Mesothelial cell of epicardium (in vitro differentiated cells): ENCODE data around the gene MNDA. TPM values are rescaled to one million over a fixed set of nuclear protein-coding genes. Genes with fewer than 3 reads are reported as not detected.

Experiments
- DNase-seq, 2 experiments: peaks; one replicate each; pipeline ENCODE4 v3.0.0; 2021; ENCODE audit warnings: low spot score in 2 of 2; ENCODE audit not compliant: unreplicated experiment in 2 of 2
- H3K27ac Mint-ChIP-seq: 2 replicates; pipeline ENCODE4 v1.8.0; 2021; ENCODE audit warnings: mixed read lengths
- H3K27me3 Mint-ChIP-seq: 2 replicates; pipeline ENCODE4 v1.8.0; 2021; ENCODE audit warnings: low read depth, mixed read lengths
- H3K36me3 Mint-ChIP-seq: 2 replicates; pipeline ENCODE4 v1.8.0; 2021; ENCODE audit warnings: mixed read lengths
- H3K4me1 Mint-ChIP-seq: 2 replicates; pipeline ENCODE4 v1.8.0; 2021; ENCODE audit warnings: mixed read lengths
- H3K4me3 Mint-ChIP-seq: 2 replicates; pipeline ENCODE4 v1.8.0; 2021; ENCODE audit warnings: mild to moderate bottlenecking, moderate library complexity, mixed read lengths
- H3K9me3 Mint-ChIP-seq: 2 replicates; pipeline ENCODE4 v1.8.0; 2021; ENCODE audit warnings: mixed read lengths
- total RNA-seq: library from RNA; stranded (reverse); gene quantifications from 3 replicates; pipeline ENCODE4 v1.2.1, GENCODE V29; 2021
- TF ChIP-seq, protein P1 (sequence below): fragments of 200-600 bp; sonication (generic); IDR thresholded peaks from one replicate; pipeline ENCODE4 v1.5.0; 2021; ENCODE audit warnings: antibody characterized with exemption; ENCODE audit not compliant: unreplicated experiment

MNDA gene
- total RNA-seq = not detected in 3 replicates

DNA sequence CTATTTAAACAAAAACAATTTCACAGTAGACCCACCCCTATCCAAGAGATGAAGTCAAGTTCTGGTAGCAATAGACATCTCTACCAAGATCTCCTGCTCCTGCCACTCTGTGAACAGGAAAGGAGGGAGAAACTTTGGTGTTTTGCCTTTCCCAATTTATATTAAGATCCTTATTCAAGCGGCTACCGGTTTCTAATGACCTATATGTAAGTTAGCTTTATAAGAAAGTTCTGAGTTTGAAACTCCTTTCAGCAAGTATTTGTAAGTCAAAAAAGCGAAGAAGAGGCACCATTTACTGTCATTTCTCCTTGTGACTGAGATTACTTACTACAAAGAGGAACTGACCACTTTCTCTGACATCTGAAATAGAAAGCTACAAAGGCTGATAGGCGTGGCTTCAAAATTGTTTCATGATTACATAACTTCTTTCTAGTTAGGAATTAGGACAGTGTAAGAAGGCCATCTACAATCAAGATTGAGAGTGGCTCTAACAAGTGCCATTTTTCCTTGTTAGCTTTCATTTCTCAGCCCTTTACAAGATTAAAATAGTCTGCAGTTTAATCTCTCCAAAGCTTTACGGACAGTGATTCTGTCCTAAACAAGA is at the start of gene MNDA:
TSS of gene MNDA (plus strand) at position 448 of the 604 bp plus-strand sequence. CDS start 10,803 bp downstream, outside the sequence.
- Mint-ChIP-seq H3K27ac (no peak within 1 kb of the TSS), H3K9me3 (peaks cover 29% of the 10 kb centered on the region), H3K4me1 (no peaks in the 10 kb centered on the region), H3K27me3 (no peaks in the 10 kb centered on the region), H3K4me3 (no peak within 1 kb of the TSS), H3K36me3 (no peaks in the 10 kb centered on the region)
- no peak for DNase-seq
- TF ChIP-seq, protein P1, sequence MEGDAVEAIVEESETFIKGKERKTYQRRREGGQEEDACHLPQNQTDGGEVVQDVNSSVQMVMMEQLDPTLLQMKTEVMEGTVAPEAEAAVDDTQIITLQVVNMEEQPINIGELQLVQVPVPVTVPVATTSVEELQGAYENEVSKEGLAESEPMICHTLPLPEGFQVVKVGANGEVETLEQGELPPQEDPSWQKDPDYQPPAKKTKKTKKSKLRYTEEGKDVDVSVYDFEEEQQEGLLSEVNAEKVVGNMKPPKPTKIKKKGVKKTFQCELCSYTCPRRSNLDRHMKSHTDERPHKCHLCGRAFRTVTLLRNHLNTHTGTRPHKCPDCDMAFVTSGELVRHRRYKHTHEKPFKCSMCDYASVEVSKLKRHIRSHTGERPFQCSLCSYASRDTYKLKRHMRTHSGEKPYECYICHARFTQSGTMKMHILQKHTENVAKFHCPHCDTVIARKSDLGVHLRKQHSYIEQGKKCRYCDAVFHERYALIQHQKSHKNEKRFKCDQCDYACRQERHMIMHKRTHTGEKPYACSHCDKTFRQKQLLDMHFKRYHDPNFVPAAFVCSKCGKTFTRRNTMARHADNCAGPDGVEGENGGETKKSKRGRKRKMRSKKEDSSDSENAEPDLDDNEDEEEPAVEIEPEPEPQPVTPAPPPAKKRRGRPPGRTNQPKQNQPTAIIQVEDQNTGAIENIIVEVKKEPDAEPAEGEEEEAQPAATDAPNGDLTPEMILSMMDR = no peak

DNA sequence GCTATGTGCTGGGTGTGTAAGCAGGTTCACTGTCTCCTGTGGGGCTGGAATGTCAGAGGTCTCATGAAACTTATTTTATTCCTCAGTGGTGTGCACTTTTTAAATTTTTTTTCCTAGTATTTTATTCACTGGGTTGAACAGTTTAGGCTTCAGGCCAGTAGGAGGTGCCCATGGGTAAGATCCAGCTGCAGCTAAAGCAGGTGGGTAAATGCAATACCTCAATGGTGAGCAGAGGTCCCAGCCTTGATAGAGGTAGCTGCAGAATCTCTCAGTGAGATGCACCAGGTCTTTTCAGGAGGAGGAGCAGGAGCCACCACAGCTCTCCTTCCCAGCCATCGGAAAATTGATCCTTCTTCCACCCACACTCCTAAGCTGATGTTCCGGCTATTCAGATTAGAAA is 37.5 kb upstream of the MNDA start:
- TF ChIP-seq, protein P1 = no peak
- H3K36me3 Mint-ChIP-seq = no peaks in the 10 kb centered on the region
- no peak overlapping the region for H3K27ac Mint-ChIP-seq
- DNase-seq = no peak
- no peaks in the 10 kb centered on the region for H3K4me1 Mint-ChIP-seq
- peaks cover 7% of the 10 kb centered on the region for H3K27me3 Mint-ChIP-seq
- H3K4me3 Mint-ChIP-seq = no peak overlapping the region
- H3K9me3 Mint-ChIP-seq = peaks cover 10% of the 10 kb centered on the region

DNA sequence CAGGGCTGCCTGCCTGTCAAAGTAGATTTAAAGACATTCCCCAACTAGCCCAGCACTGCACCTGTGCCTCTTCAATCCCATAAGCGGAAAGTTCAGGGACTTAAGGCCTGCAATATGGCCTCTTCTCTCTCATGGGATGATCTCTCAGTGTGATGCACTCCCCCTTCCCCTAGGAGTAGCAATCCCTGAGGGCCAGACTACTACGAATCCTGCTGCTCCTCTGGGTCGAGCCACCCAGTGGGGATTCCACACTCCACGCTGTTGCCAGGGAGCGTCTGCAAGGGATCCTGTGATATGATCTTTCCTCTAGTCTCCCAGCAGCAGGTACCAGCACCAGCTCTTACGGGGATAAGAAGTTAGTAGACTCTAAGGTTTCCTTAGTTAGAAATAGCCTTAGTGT is 36.9 kb upstream of the MNDA start:
- Mint-ChIP-seq H3K9me3 (peaks cover 6% of the 10 kb centered on the region), H3K27me3 (peaks cover 7% of the 10 kb centered on the region), H3K36me3 (no peaks in the 10 kb centered on the region), H3K4me3 (no peak overlapping the region), H3K27ac (no peak overlapping the region), H3K4me1 (no peaks in the 10 kb centered on the region)
- DNase-seq = no peak
- TF ChIP-seq, protein P1 = no peak

DNA sequence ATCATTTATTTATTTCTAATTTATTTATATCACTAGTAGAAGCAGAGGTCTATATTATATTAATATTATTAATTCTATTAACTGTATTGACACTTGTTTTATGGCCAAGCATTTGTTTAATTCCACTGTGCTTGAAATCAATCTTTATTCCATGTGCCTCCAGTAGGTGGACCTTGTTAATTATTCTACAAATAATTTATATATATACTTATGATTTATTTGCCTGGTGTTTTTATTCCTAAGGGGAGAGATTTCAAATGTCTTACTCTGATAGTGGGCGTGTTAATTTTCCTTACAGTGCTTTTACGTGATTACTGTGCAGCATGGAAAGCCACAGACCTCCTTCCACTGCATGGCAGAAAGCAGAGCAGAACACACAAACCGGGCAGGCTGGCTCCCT is 32.6 kb upstream of the MNDA start:
- Mint-ChIP-seq H3K4me1 (no peaks in the 10 kb centered on the region), H3K4me3 (no peak overlapping the region), H3K36me3 (no peaks in the 10 kb centered on the region), H3K27ac (no peak overlapping the region), H3K9me3 (no peaks in the 10 kb centered on the region), H3K27me3 (peaks cover 16% of the 10 kb centered on the region)
- no peak for DNase-seq
- TF ChIP-seq, protein P1 = peak; percentile 27

DNA sequence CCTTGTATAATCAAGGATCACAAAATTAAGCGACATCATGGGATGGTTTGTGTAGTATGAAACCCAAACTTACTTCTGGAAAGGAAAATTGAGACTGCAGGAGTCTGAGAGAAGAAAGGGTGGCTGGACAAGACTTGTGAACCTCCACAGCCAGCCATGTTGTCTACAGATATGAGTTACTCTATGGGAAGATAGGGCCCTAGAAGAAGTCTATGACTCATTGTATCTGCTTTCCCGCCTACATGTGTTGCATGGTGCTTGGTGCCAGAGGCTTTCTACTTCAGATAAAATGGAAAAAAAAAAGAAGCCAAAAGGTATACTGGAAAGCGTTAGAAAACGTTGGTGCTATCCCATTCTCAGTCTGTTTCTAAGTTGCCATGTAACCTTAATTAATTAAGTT is 31.5 kb upstream of the MNDA start:
- no peak for DNase-seq
- H3K27me3 Mint-ChIP-seq = peaks cover 20% of the 10 kb centered on the region
- TF ChIP-seq, protein P1 = no peak
- H3K4me1 Mint-ChIP-seq = no peaks in the 10 kb centered on the region
- no peak overlapping the region for H3K27ac Mint-ChIP-seq
- H3K36me3 Mint-ChIP-seq = no peaks in the 10 kb centered on the region
- H3K9me3 Mint-ChIP-seq = no peaks in the 10 kb centered on the region
- H3K4me3 Mint-ChIP-seq = no peak overlapping the region

DNA sequence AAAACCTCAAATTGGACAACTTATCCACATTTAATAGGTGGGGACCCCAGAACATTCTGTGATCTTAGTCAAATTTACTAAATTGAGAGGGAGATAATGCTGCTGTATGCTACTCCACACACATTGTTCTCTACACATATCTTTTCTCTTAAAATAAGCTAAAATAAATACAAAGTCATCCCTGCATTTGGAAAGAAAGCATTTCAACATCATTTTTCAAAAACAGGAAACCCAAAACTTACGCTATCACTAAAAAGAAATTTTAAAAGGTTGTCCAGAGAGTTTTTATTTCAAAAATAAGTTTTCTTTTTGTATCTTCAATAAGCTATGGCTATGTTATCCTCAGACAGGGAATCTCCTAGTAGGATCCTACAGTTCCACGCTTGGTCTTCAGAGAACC is 30.6 kb upstream of the MNDA start:
- Mint-ChIP-seq H3K27me3 (peaks cover 18% of the 10 kb centered on the region), H3K4me3 (no peak overlapping the region)
- TF ChIP-seq, protein P1 = no peak

More for the DNA sequence above, 30.6 kb upstream of the MNDA start:
- Mint-ChIP-seq H3K9me3 (no peaks in the 10 kb centered on the region), H3K27ac (no peak overlapping the region), H3K4me1 (no peaks in the 10 kb centered on the region), H3K36me3 (no peaks in the 10 kb centered on the region)
- DNase-seq = no peak
